ENCODE data around the gene GATAD1.
"Not testable (repeated sequence)": the region's sequence is repeated elsewhere in the genome, so short reads cannot be mapped to it uniquely, and the experiment has no call there.

The GATAD1 gene, protein sequence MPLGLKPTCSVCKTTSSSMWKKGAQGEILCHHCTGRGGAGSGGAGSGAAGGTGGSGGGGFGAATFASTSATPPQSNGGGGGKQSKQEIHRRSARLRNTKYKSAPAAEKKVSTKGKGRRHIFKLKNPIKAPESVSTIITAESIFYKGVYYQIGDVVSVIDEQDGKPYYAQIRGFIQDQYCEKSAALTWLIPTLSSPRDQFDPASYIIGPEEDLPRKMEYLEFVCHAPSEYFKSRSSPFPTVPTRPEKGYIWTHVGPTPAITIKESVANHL
- total RNA-seq, result 26.2 to 33.9 (median 27.7) reads per million in 3 donors

DNA sequence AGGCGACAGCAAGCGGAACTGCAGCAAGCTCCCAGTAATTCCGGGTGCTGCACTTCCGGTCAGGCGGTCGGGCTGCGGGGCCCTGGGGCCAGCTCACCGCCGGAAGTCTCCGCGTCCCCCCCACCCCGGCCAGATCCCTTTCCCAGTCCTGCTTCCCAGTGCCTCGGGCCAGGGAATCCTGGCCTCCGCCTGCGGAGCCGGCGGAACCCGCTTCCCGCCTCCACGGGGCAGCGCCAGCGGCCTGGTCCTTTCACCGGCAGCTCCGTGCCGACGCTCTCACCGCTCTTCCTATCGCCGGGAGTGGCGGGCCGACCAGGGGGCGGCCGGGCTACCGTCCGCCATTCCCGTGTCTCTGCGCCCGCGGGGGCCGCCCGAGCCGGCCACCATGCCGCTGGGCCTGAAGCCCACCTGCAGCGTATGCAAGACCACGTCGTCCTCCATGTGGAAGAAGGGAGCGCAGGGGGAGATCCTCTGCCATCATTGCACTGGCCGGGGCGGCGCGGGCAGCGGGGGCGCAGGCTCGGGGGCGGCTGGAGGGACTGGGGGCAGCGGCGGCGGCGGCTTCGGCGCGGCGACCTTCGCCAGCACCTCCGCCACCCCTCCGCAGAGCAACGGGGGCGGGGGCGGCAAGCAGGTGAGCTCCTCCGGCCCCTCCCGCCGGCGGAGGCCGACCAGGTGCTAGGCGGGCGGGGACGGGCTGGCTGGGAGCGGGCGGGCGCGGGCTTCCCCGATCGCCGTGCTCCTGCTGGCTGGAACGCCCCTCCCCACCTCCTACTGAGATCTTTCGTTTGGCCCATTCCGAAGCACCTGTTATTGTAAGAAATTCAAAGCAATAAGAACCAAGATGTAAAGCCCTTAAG, at the start of gene GATAD1:
TSS of gene GATAD1 (plus strand) at position 138 of the 860 bp plus-strand sequence. CDS start at position 386, 248 bp downstream.
- Histone ChIP-seq H3K27ac (ENCODE audit: insufficient read depth, low read length, poor library complexity, severe bottlenecking) (peak within 1 kb of the TSS; percentile 91), H3K27me3 (replicated peaks; ENCODE audit: control insufficient read depth, insufficient read depth, low read length, poor library complexity, severe bottlenecking) (no peaks in the 10 kb centered on the region), H3K9me3 (ENCODE audit: control insufficient read depth, low read length) (no peaks in the 10 kb centered on the region), H3K4me3 (ENCODE audit: insufficient read depth, low read depth, low read length, poor library complexity, severe bottlenecking) (peak within 1 kb of the TSS; percentile 96), H3K36me3 (ENCODE audit: control insufficient read depth, insufficient read depth, low read length) (no peaks in the 10 kb centered on the region), H3K4me1 (ENCODE audit: control insufficient read depth, insufficient read depth, low read length, poor library complexity, severe bottlenecking) (peaks cover 7% of the 10 kb centered on the region)
- DNase-seq, result peak; percentile 61 to 75 (median 63)

DNA sequence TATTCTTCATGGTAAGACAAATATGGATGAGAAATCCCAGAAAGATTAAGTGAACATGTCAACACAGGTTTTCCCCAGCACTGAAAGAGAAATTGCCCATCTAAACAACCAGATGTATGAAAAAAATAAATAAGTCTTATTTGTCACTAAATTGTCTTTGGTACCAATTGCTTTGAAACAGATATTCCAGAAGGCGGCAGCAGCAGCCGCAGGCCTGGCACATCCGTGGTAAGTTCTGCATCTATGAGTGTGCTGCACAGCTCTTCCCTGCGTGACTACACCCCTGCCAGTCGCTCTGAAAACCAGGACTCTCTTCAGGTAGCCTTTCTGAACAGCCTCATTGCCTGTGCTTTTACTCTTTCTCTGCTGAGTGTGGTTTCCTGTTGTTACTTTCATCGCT, 49.7 kb upstream of the GATAD1 start:
- Histone ChIP-seq H3K27me3 (replicated peaks; ENCODE audit: control insufficient read depth, insufficient read depth, low read length, poor library complexity, severe bottlenecking) (no peaks in the 10 kb centered on the region), H3K9me3 (ENCODE audit: control insufficient read depth, low read length) (no peaks in the 10 kb centered on the region), H3K27ac (ENCODE audit: insufficient read depth, low read length, poor library complexity, severe bottlenecking) (no peak overlapping the region), H3K4me1 (ENCODE audit: control insufficient read depth, insufficient read depth, low read length, poor library complexity, severe bottlenecking) (no peaks in the 10 kb centered on the region), H3K36me3 (ENCODE audit: control insufficient read depth, insufficient read depth, low read length) (peaks cover 31% of the 10 kb centered on the region), H3K4me3 (ENCODE audit: insufficient read depth, low read depth, low read length, poor library complexity, severe bottlenecking) (no peak overlapping the region)
- DNase-seq, result no peak

DNA sequence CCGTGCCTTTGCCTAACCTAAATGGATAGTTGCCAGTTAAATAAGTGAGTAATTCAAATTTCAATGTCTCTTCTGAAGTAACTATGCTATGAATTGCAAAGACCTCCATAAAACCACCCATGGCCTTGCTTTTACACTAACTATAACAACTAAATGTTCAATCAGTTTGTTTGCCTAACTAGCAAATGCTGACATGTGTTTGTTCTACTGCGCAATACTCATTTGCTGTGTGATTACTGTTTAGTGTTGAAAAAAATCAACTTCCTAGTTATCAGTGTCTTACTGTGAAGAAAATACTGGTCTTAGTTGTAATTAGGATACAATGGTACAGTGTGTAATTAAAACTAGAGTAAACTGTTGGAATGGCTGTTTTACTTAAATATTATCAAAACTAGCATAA, 47.3 kb upstream of the GATAD1 start:
- Histone ChIP-seq H3K27ac (ENCODE audit: insufficient read depth, low read length, poor library complexity, severe bottlenecking) (no peak overlapping the region), H3K4me3 (ENCODE audit: insufficient read depth, low read depth, low read length, poor library complexity, severe bottlenecking) (no peak overlapping the region), H3K36me3 (ENCODE audit: control insufficient read depth, insufficient read depth, low read length) (peaks cover 27% of the 10 kb centered on the region), H3K4me1 (ENCODE audit: control insufficient read depth, insufficient read depth, low read length, poor library complexity, severe bottlenecking) (peaks cover 5% of the 10 kb centered on the region), H3K27me3 (replicated peaks; ENCODE audit: control insufficient read depth, insufficient read depth, low read length, poor library complexity, severe bottlenecking) (no peaks in the 10 kb centered on the region), H3K9me3 (ENCODE audit: control insufficient read depth, low read length) (no peaks in the 10 kb centered on the region)
- DNase-seq, result no peak

DNA sequence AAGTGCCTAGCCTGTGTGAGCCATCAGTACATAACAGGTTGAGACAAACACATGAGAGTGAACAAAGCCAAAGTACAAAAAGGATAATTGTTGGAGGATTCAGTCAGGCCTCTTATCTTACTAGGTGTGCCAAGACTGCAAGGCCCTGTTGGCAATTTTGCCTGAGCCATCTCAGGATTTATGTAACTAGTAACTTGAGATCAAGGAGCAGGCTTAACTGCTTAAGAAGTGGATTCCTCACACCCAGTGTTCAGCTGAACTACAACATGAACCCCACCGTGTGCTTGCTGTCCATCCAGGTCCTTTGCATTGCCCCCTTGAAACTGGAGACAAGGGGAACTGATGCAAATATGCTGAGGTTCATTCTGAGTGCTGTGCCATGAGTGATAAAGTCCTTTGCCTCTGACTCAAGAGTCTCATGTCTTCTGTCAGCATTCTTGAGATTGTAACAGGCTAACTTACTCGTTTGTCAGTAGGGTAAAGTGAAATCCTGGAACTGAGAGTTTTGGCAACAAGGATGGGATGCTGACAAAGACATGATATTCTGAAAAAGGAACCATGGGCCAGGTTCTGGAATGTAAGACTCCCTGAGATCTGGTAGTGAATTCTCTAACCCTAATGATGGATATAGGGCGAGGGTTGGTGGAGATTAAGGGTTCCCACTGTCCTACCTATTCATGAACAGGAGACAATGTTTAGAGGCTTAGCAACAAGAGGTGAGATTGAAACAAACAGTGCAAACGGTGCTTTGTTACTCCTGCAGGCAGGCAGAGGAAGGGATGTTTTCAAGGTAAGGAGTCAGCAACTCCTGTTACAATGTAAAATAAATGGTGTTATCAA, 44.1 kb upstream of the GATAD1 start:
- H3K27me3 ChIP-seq (replicated peaks; ENCODE audit: control insufficient read depth, insufficient read depth, low read length, poor library complexity, severe bottlenecking), result no peaks in the 10 kb centered on the region
- no peak for DNase-seq

DNA sequence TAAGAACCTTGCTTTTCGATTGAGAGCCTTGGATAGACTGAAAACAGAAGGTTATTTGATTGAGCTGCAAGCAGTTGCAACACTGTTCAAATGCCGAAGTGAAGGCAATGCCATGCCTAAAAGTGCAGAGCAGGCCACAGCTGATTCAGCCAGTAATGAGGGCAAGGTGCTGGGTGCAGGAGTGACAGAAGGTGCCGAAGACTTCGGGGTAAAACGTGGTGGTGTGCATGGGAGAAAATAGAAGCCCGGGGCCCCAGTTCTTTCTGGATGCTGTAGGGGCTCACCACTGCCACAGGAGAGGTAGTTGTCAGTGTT, 43.6 kb upstream of the GATAD1 start:
- no peak for DNase-seq
- no peak overlapping the region for H3K4me3 ChIP-seq (ENCODE audit: insufficient read depth, low read depth, low read length, poor library complexity, severe bottlenecking)
- H3K27ac ChIP-seq (ENCODE audit: insufficient read depth, low read length, poor library complexity, severe bottlenecking), result no peak overlapping the region
- no peaks in the 10 kb centered on the region for H3K9me3 ChIP-seq (ENCODE audit: control insufficient read depth, low read length)
- H3K27me3 ChIP-seq (replicated peaks; ENCODE audit: control insufficient read depth, insufficient read depth, low read length, poor library complexity, severe bottlenecking), result no peaks in the 10 kb centered on the region
- peaks cover 5% of the 10 kb centered on the region for H3K4me1 ChIP-seq (ENCODE audit: control insufficient read depth, insufficient read depth, low read length, poor library complexity, severe bottlenecking)
- H3K36me3 ChIP-seq (ENCODE audit: control insufficient read depth, insufficient read depth, low read length), result peaks cover 12% of the 10 kb centered on the region

More for the DNA sequence above, 44.1 kb upstream of the GATAD1 start:
- H3K36me3 ChIP-seq (ENCODE audit: control insufficient read depth, insufficient read depth, low read length), result peaks cover 17% of the 10 kb centered on the region
- H3K27ac ChIP-seq (ENCODE audit: insufficient read depth, low read length, poor library complexity, severe bottlenecking), result no peak overlapping the region
- no peak overlapping the region for H3K4me3 ChIP-seq (ENCODE audit: insufficient read depth, low read depth, low read length, poor library complexity, severe bottlenecking)
- H3K9me3 ChIP-seq (ENCODE audit: control insufficient read depth, low read length), result no peaks in the 10 kb centered on the region
- peaks cover 5% of the 10 kb centered on the region for H3K4me1 ChIP-seq (ENCODE audit: control insufficient read depth, insufficient read depth, low read length, poor library complexity, severe bottlenecking)

DNA sequence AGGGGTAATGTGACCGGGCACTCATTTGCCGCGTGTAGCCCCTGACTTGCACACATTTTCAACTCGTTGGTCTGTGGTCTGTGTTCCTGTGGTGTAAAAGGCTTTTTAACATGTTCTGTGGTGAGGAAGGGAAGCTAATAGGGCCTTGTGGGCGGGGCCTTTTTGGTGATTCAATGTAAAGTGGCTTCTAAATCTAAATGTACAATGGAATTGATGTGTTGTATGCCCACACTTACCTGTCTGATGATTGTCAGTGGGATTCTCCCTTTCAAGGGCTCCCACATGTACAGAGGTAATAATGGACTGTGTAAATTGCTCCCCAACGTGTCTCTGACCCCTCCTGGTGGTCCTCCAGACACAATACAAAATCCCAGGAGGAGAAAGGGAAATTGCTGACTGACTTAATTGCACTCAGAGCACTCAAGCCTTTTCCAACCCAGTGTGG, 43.1 kb upstream of the GATAD1 start:
- Histone ChIP-seq H3K4me3 (ENCODE audit: insufficient read depth, low read depth, low read length, poor library complexity, severe bottlenecking) (no peak overlapping the region), H3K36me3 (ENCODE audit: control insufficient read depth, insufficient read depth, low read length) (peaks cover 8% of the 10 kb centered on the region), H3K9me3 (ENCODE audit: control insufficient read depth, low read length) (no peaks in the 10 kb centered on the region), H3K4me1 (ENCODE audit: control insufficient read depth, insufficient read depth, low read length, poor library complexity, severe bottlenecking) (peaks cover 5% of the 10 kb centered on the region), H3K27ac (ENCODE audit: insufficient read depth, low read length, poor library complexity, severe bottlenecking) (no peak overlapping the region), H3K27me3 (replicated peaks; ENCODE audit: control insufficient read depth, insufficient read depth, low read length, poor library complexity, severe bottlenecking) (no peaks in the 10 kb centered on the region)
- no peak for DNase-seq

DNA sequence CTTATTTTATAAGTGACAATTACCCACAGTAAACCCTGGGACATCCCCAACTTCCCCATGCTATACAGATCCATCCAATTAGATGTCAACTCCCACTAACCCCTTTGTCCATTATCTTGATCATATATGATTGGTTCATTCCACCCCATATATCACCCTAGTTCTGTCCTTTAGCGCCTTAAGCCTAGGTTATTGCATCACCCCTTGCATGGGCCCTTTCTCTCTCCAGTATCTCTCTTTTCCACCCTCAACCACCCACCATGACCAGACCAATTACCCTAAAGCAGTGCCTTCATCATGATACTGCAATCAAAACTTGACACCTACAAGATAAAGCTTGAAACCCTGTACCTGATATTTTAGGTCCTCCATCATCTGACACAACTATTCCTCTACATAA, 37.9 kb upstream of the GATAD1 start:
- Histone ChIP-seq H3K36me3 (ENCODE audit: control insufficient read depth, insufficient read depth, low read length) (no peaks in the 10 kb centered on the region), H3K4me1 (ENCODE audit: control insufficient read depth, insufficient read depth, low read length, poor library complexity, severe bottlenecking) (no peaks in the 10 kb centered on the region)

DNA sequence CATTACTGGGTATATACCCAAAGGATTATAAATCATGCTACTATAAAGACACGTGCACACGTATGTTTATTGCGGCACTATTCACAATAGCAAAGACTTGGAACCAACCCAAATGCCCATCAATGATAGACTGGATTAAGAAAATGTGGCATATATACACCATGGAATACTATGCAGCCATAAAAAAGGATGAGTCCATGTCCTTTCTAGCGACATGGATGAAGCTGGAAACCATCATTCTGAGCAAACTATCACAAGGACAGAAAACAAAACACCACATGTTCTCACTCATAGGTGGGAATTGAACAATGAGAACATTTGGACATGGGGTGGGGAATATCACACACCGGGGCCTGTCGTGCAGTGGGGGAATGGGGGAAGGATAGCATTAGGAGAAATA, 37.1 kb upstream of the GATAD1 start:
- not testable (repeated sequence) for H3K27me3 ChIP-seq (replicated peaks; ENCODE audit: control insufficient read depth, insufficient read depth, low read length, poor library complexity, severe bottlenecking); H3K27ac ChIP-seq (ENCODE audit: insufficient read depth, low read length, poor library complexity, severe bottlenecking); H3K36me3 ChIP-seq (ENCODE audit: control insufficient read depth, insufficient read depth, low read length); H3K9me3 ChIP-seq (ENCODE audit: control insufficient read depth, low read length); H3K4me3 ChIP-seq (ENCODE audit: insufficient read depth, low read depth, low read length, poor library complexity, severe bottlenecking); DNase-seq; H3K4me1 ChIP-seq (ENCODE audit: control insufficient read depth, insufficient read depth, low read length, poor library complexity, severe bottlenecking)

More for the DNA sequence above, 37.9 kb upstream of the GATAD1 start:
- no peak overlapping the region for H3K27ac ChIP-seq (ENCODE audit: insufficient read depth, low read length, poor library complexity, severe bottlenecking)
- H3K27me3 ChIP-seq (replicated peaks; ENCODE audit: control insufficient read depth, insufficient read depth, low read length, poor library complexity, severe bottlenecking), result no peaks in the 10 kb centered on the region
- no peak overlapping the region for H3K4me3 ChIP-seq (ENCODE audit: insufficient read depth, low read depth, low read length, poor library complexity, severe bottlenecking)
- H3K9me3 ChIP-seq (ENCODE audit: control insufficient read depth, low read length), result no peaks in the 10 kb centered on the region
- DNase-seq, result no peak

DNA sequence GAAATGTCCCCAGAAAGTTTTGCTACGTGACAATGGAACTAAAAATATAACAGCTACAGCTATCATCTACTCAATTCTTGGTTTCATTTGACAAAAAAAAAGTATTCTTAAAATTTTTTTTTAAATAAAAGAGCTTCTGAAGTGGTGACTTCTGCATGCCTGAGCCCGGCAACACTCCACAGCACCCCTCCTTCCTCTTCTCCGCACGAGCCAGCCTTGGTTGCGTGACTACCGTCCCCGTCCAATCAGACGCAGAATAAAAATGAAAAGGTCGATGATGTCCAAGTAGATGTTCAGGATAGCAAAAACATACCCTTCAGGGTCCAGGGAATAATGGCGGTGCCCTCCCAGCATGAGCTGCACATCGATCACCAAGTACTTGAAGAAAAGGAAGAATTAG, 34.5 kb upstream of the GATAD1 start:
- H3K4me1 ChIP-seq (ENCODE audit: control insufficient read depth, insufficient read depth, low read length, poor library complexity, severe bottlenecking), result no peaks in the 10 kb centered on the region
- no peak overlapping the region for H3K4me3 ChIP-seq (ENCODE audit: insufficient read depth, low read depth, low read length, poor library complexity, severe bottlenecking)
- no peaks in the 10 kb centered on the region for H3K27me3 ChIP-seq (replicated peaks; ENCODE audit: control insufficient read depth, insufficient read depth, low read length, poor library complexity, severe bottlenecking)
- H3K9me3 ChIP-seq (ENCODE audit: control insufficient read depth, low read length), result no peaks in the 10 kb centered on the region
- no peak overlapping the region for H3K27ac ChIP-seq (ENCODE audit: insufficient read depth, low read length, poor library complexity, severe bottlenecking)
- H3K36me3 ChIP-seq (ENCODE audit: control insufficient read depth, insufficient read depth, low read length), result no peaks in the 10 kb centered on the region
- DNase-seq, result no peak

Data from effector memory CD4-positive, alpha-beta T cell (primary cell).